Upper lobe of left lung (tissue), 6 donors: ENCODE measurements around the gene HNRNPUL1. TPM values are rescaled to one million over a fixed set of nuclear protein-coding genes. Genes with fewer than 3 reads are reported as not detected.

ENCODE experiments used
- ATAC-seq, 2 donors: fragments of 200-7000 bp; cut with Tn5 transposase; one replicate each; pipeline ENCODE4 v1.9.1; 2022; ENCODE audit warnings: mild to moderate bottlenecking in 2 of 2, moderate library complexity in 2 of 2; ENCODE audit not compliant: low FRiP score in 2 of 2
- DNase-seq, 2 donors: peaks; one replicate each; pipeline ENCODE4 v3.0.0-alpha.2; 2019 to 2020
- H3K27ac ChIP-seq, 4 donors: fragments of 200-600 bp; sonication (generic); one replicate each; pipeline ENCODE4 v1.5.1; 2016 to 2019
- H3K27me3 ChIP-seq, 4 donors: fragments of 200-600 bp; sonication (generic); one replicate each; pipeline ENCODE4 v1.5.1; 2017 to 2019
- H3K36me3 ChIP-seq, 4 donors: fragments of 200-600 bp; sonication (generic); one replicate each; pipeline ENCODE4 v1.5.1; 2016 to 2019
- H3K4me1 ChIP-seq, 4 donors: fragments of 200-600 bp; sonication (generic); one replicate each; pipeline ENCODE4 v1.5.1; 2018 to 2019
- H3K4me3 ChIP-seq, 4 donors: fragments of 200-600 bp; sonication (generic); one replicate each; pipeline ENCODE4 v1.5.1; 2017 to 2019; ENCODE audit warnings: mild to moderate bottlenecking in 2 of 4, moderate library complexity in 1 of 4
- H3K9me3 ChIP-seq, 4 donors: fragments of 200-600 bp; sonication (generic); one replicate each; pipeline ENCODE4 v1.5.1; 2018 to 2019
- EP300 ChIP-seq, 4 donors: sonication (generic); formaldehyde crosslinking; IDR thresholded peaks; one replicate each; pipeline ENCODE4 v1.5.1; 2017; ENCODE audit warnings: antibody characterized with exemption in 4 of 4, control low read depth in 2 of 4
- POLR2A ChIP-seq, 4 donors: fragments of 450-650 bp; IDR thresholded peaks; one replicate each; pipeline ENCODE4 v1.5.1; 2016 to 2017; ENCODE audit warnings: antibody characterized with exemption in 4 of 4, mild to moderate bottlenecking in 2 of 4
- POLR2AphosphoS5 ChIP-seq, 2 donors: sonication (generic); formaldehyde crosslinking; IDR thresholded peaks; one replicate each; pipeline ENCODE4 v1.5.1; 2017; ENCODE audit warnings: antibody characterized with exemption in 2 of 2
- WGBS, 2 donors: methylation state at CpG; one replicate each; pipeline ENCODE4 v1.1.5; 2017 to 2018; 5-methylcytosine and 5-hydroxymethylcytosine counted together
- small RNA-seq, 4 donors: library from RNA; depleted of rRNA; stranded (forward); fragments of <200 nt; gene quantifications; one replicate each; pipeline ENCODE3, GENCODE V24; 2016
- total RNA-seq, 6 donors: library from RNA; depleted of rRNA in 4 of 6; stranded (reverse); fragments of >200 nt in 4 of 6; gene quantifications; one replicate each; pipeline versions ENCODE4 v1.1.0 to v1.2.1, GENCODE V29; 2016 to 2021
- TF ChIP-seq, protein P1 (sequence below), 6 experiments: fragments of 450-650 bp in 4 of 6; fragments of 200-600 bp in 2 of 6; sonication (generic) in 2 of 6; IDR thresholded peaks; one replicate each; pipeline ENCODE4 v1.5.1; 2016 to 2019; ENCODE audit warnings: antibody characterized with exemption in 6 of 6
- donor health status: DM: no; HTN: no; CAD: no; lungs with moderate emphysema.
- donor health status: DM: no; HTN: yes; CAD: no; lungs with severe emphysema.

HNRNPUL1 gene
- total RNA-seq, 6 donors from 2014 or later, result 152 to 351 (median 211) TPM

DNA sequence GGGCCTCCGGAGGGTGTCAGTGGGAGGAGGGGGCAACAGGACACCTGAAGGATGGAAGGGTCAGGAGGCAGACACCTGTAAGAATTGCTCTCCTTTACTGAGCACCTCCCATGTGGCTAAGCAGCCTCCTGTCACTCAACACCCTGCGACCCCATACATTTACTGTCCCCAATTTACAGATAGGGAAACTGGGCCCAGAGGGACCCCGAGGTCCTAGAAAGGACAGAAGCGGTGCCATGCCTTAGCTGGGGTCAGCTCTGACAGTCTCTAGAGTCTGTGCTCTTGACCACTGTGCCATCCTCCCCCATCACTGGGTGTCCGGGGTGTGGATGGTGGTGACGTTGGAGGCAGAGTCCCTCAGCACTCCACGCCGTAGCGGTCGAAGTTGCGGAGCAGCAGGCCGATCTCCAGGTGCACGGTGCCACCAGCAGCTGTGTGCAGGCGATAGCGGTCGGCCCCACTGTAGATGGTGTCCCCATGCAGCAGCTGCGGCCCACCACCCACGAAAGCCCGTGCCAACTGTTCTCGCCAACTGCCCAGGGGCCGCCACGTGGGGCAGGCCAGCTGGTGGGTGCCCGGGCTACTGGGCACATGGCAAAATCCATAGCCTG, 90.3 kb downstream of the HNRNPUL1 start:
- H3K27me3 ChIP-seq, result no peaks in the 10 kb centered on the region
- ATAC-seq, result no peak
- whole genome bisulfite sequencing, 2 donors, result 81 to 87% methylated on average over 5 to 22 of the region's 23 CpGs
- peak in 1 of 2 donors; percentile 84 for DNase-seq
- H3K4me1 ChIP-seq, result peaks cover 38 to 86% (median 58%) of the 10 kb centered on the region in 4 donors
- H3K36me3 ChIP-seq, result no peaks in the 10 kb centered on the region
- H3K9me3 ChIP-seq, result no peaks in the 10 kb centered on the region
- peak overlapping the region; percentile 75 to 95 (median 89) for H3K27ac ChIP-seq
- H3K4me3 ChIP-seq, result peak overlapping the region; percentile 59 to 90 (median 77)
- no peak for TF ChIP-seq POLR2A (IDR thresholded peaks at IDR 0.05)
- no peak for TF ChIP-seq POLR2AphosphoS5 (IDR thresholded peaks at IDR 0.05)
- TF ChIP-seq EP300 (IDR thresholded peaks at IDR 0.05), result no peak
- TF ChIP-seq, protein P1, sequence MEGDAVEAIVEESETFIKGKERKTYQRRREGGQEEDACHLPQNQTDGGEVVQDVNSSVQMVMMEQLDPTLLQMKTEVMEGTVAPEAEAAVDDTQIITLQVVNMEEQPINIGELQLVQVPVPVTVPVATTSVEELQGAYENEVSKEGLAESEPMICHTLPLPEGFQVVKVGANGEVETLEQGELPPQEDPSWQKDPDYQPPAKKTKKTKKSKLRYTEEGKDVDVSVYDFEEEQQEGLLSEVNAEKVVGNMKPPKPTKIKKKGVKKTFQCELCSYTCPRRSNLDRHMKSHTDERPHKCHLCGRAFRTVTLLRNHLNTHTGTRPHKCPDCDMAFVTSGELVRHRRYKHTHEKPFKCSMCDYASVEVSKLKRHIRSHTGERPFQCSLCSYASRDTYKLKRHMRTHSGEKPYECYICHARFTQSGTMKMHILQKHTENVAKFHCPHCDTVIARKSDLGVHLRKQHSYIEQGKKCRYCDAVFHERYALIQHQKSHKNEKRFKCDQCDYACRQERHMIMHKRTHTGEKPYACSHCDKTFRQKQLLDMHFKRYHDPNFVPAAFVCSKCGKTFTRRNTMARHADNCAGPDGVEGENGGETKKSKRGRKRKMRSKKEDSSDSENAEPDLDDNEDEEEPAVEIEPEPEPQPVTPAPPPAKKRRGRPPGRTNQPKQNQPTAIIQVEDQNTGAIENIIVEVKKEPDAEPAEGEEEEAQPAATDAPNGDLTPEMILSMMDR (IDR thresholded peaks at IDR 0.05), result peak in 1 of 6 experiments; percentile 3

GRCh38 chr19:41355035-41355434, 90.9 kb downstream of the HNRNPUL1 start:
- no peaks in the 10 kb centered on the region for H3K27me3 ChIP-seq
- H3K36me3 ChIP-seq, result no peaks in the 10 kb centered on the region
- WGBS, 2 donors, result 95 to 100% methylated on average over 1 of the region's 1 CpG
- peak overlapping the region in 3 of 4 donors; percentile 89 to 95 (median 89) for H3K27ac ChIP-seq
- no peak for TF ChIP-seq POLR2A (IDR thresholded peaks at IDR 0.05)
- no peak for TF ChIP-seq POLR2AphosphoS5 (IDR thresholded peaks at IDR 0.05)
- TF ChIP-seq, protein P1 (IDR thresholded peaks at IDR 0.05), result no peak
- no peak for TF ChIP-seq EP300 (IDR thresholded peaks at IDR 0.05)
- ATAC-seq, result no peak
- no peak overlapping the region for H3K4me3 ChIP-seq
- H3K4me1 ChIP-seq, result peaks cover 33 to 80% (median 53%) of the 10 kb centered on the region in 4 donors
- no peak for DNase-seq
- H3K9me3 ChIP-seq, result no peaks in the 10 kb centered on the region

DNA sequence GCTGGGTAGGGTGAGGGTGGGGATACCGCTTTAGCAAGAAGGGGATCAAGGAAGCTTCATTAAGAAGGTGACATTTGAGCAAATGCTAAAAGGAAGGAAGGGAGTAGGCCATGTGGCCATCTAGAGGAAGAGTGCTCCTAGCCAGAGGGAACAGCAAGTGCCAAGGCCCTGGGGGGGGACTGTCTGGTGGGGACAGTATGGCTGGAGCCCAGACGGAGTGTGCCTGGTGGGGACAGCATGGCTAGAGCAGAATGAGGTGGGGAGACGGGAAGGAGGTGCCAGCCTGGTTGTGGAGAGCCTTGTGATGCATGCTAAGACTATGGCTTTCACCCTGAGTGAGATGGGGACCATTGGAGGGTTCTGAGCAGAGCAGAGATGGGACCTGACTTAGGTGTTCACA, 91.6 kb downstream of the HNRNPUL1 start:
- TF ChIP-seq POLR2AphosphoS5 (IDR thresholded peaks at IDR 0.05), result peak in 1 of 2 donors; percentile 31
- TF ChIP-seq EP300 (IDR thresholded peaks at IDR 0.05), result no peak
- Histone ChIP-seq H3K9me3 (no peaks in the 10 kb centered on the region), H3K4me3 (no peak overlapping the region), H3K27ac (peak overlapping the region; percentile 34 to 95 (median 89)), H3K36me3 (no peaks in the 10 kb centered on the region), H3K27me3 (no peaks in the 10 kb centered on the region), H3K4me1 (peaks cover 29 to 72% (median 46%) of the 10 kb centered on the region in 4 donors)
- DNase-seq (no peak), ATAC-seq (no peak)
- 43 to 78% methylated on average over 3 of the region's 3 CpGs for WGBS, 2 donors

DNA sequence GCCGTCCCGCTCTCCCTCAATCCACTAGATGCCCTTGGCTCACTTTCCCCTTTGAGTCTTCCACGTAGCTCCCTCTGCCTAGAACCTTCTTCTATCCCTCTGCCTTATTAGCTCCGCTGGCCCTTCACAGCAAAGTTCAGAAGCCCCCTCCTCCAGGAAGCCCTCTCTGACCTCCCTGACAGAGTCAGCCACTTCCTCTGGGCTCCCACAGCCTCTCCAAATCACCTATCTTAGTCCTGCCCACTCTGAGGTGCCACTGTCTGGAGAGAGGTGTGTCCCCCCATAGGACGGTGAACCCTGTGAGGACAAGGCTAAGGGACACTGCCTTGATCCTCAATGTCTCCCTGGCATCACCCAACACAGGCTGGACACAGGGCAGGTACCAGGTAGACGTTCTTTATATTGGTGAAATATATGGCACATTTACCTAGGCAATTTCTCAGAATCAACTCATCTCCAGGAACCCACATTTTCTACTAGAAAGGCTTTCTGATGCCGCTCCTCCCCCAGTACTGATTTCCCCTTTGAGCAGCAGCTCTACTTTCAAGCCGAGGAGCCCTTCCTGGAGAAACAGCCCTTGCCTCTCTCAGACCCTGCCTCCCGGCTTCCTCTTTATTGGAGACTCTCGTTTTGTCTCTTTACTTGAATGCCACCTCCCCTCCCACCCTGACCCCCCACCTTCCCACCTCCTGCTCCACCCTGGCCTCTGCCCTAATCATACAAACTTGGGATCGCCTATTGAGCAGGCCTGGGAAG, 93.0 kb downstream of the HNRNPUL1 start:
- no peak for TF ChIP-seq EP300 (IDR thresholded peaks at IDR 0.05)
- TF ChIP-seq POLR2AphosphoS5 (IDR thresholded peaks at IDR 0.05), result no peak
- TF ChIP-seq, protein P1 (IDR thresholded peaks at IDR 0.05), result no peak
- TF ChIP-seq POLR2A (IDR thresholded peaks at IDR 0.05), result no peak
- peak in 1 of 2 donors; percentile 52 for DNase-seq
- Histone ChIP-seq H3K9me3 (no peaks in the 10 kb centered on the region), H3K27ac (peak overlapping the region in 3 of 4 donors; percentile 32 to 95 (median 89)), H3K4me3 (no peak overlapping the region), H3K4me1 (peaks cover 29 to 59% (median 37%) of the 10 kb centered on the region in 4 donors), H3K27me3 (no peaks in the 10 kb centered on the region), H3K36me3 (no peaks in the 10 kb centered on the region)
- no peak for ATAC-seq
- 78 to 87% methylated on average over 11 of the region's 11 CpGs for WGBS, 2 donors

Small RNA genes within 50 kb of the gene (small RNA-seq; reads per million reads assigned to genes)
- gene RN7SL34P, result 0 to 0.06 (median 0) reads per million in 4 donors

Other genes with a start within 250 kb of the HNRNPUL1 start
- 1 to 10 TPM in 2 of 6 donors, not detected in 4; 1.3 to 2.8 TPM for gene CYP2A13, start 175.9 kb upstream of the HNRNPUL1 start, total RNA-seq
- gene CYP2F1, start 149.9 kb upstream of the HNRNPUL1 start, total RNA-seq, result 10 to 100 TPM in 1 of 6 donors, 1 to 10 TPM in 2, under 1 TPM in 1, not detected in 2; 0.61 to 16.6 (median 2.8) TPM
- 10 to 100 TPM in 4 of 6 donors, 1 to 10 TPM in 2; 5.2 to 40.6 (median 20.1) TPM for gene CYP2S1, start 71.2 kb upstream of the HNRNPUL1 start, total RNA-seq
- gene AXL, start 45.1 kb upstream of the HNRNPUL1 start, total RNA-seq, result 10 to 100 TPM; 28.4 to 96.9 (median 71.7) TPM
- gene CCDC97, start 45.8 kb downstream of the HNRNPUL1 start, total RNA-seq, result 10 to 100 TPM; 22.0 to 36.7 (median 27.0) TPM
- 100 to 1,000 TPM in 2 of 6 donors, 10 to 100 TPM in 4; 28.5 to 138 (median 76.8) TPM for gene TGFB1, start 89.5 kb downstream of the HNRNPUL1 start, total RNA-seq
- 10 to 100 TPM in 3 of 6 donors, 1 to 10 TPM in 2, not detected in 1; 7.0 to 17.2 (median 10.3) TPM for gene B9D2, start 99.8 kb downstream of the HNRNPUL1 start, total RNA-seq
- gene TMEM91, start 112.2 kb downstream of the HNRNPUL1 start, total RNA-seq, result 10 to 100 TPM; 18.7 to 65.0 (median 29.3) TPM
- 10 to 100 TPM in 4 of 6 donors, 1 to 10 TPM in 1, under 1 TPM in 1; 0.89 to 18.4 (median 16.0) TPM for gene EXOSC5, start 133.0 kb downstream of the HNRNPUL1 start, total RNA-seq
- gene BCKDHA, start 133.4 kb downstream of the HNRNPUL1 start, total RNA-seq, result 10 to 100 TPM; 28.4 to 71.7 (median 63.3) TPM
- 10 to 100 TPM; 10.0 to 39.1 (median 23.4) TPM for gene B3GNT8, start 163.0 kb downstream of the HNRNPUL1 start, total RNA-seq
- gene DMAC2, start 175.5 kb downstream of the HNRNPUL1 start, total RNA-seq, result 10 to 100 TPM; 28.9 to 63.1 (median 38.3) TPM
- not detected for gene ERICH4, start 178.8 kb downstream of the HNRNPUL1 start, total RNA-seq